Neural cell (in vitro differentiated cells): ENCODE data around the gene SLC25A13. TPM values are rescaled to one million over a fixed set of nuclear protein-coding genes. Genes with fewer than 3 reads are reported as not detected.

Source experiments
- H2AFZ ChIP-seq: fragments of 200-600, 300-800 bp; sonication (generic), shearing (Covaris generic); 2 replicates; pipeline ENCODE4 v1.6.0; 2014; ENCODE audit warnings: low read depth, mild to moderate bottlenecking, antibody characterized with exemption, low read length, moderate library complexity
- H3F3A ChIP-seq: fragments of 200-600 bp; shearing (Covaris generic); 2 replicates; pipeline ENCODE4 v1.6.1; 2016; ENCODE audit warnings: mild to moderate bottlenecking, moderate library complexity, mixed read lengths, antibody characterized with exemption, low read length; ENCODE audit not compliant: insufficient read depth, poor library complexity, severe bottlenecking
- H3K27ac ChIP-seq: fragments of 200-600, 300-800 bp; sonication (generic), shearing (Covaris generic); 2 replicates; pipeline ENCODE4 v1.5.1; 2014; ENCODE audit warnings: mild to moderate bottlenecking, low read length, moderate library complexity
- H3K27me3 ChIP-seq: fragments of 300-800, 200-600 bp; sonication (generic), shearing (Covaris generic); 2 replicates; pipeline ENCODE4 v1.6.0; 2014; ENCODE audit warnings: mild to moderate bottlenecking, low read depth, low read length, moderate library complexity; ENCODE audit not compliant: insufficient read depth
- H3K36me3 ChIP-seq: fragments of 300-800, 200-600 bp; sonication (generic), shearing (Covaris generic); 2 replicates; pipeline ENCODE4 v1.5.1; 2014; ENCODE audit warnings: mild to moderate bottlenecking, antibody characterized with exemption, low read length, moderate library complexity; ENCODE audit not compliant: insufficient read depth
- H3K4me2 ChIP-seq: fragments of 300-800, 200-600 bp; sonication (generic), shearing (Covaris generic); 2 replicates; pipeline ENCODE4 v1.6.0; 2014; ENCODE audit warnings: mild to moderate bottlenecking, low read length
- H3K4me3 ChIP-seq: fragments of 300-800, 200-600 bp; sonication (generic), shearing (Covaris generic); 2 replicates; pipeline ENCODE4 v1.5.1; 2014; ENCODE audit warnings: mild to moderate bottlenecking, low read length, moderate library complexity
- H3K79me2 ChIP-seq: fragments of 200-600 bp; shearing (Covaris generic); replicated peaks from 2 replicates; pipeline ENCODE4 v1.6.0; 2014; ENCODE audit warnings: mild to moderate bottlenecking, low read length, moderate library complexity; ENCODE audit not compliant: insufficient read depth
- H3K9ac ChIP-seq: fragments of 300-800, 200-600 bp; sonication (generic), shearing (Covaris generic); 2 replicates; pipeline ENCODE4 v1.6.1; 2016; ENCODE audit warnings: mild to moderate bottlenecking, low read length, mixed read lengths
- H3K9me2 ChIP-seq: fragments of 200-600 bp; shearing (Covaris generic); 2 replicates; pipeline ENCODE4 v1.6.1; 2016; ENCODE audit warnings: mild to moderate bottlenecking, low read length, mixed read lengths; ENCODE audit not compliant: insufficient read depth
- H3K9me3 ChIP-seq: fragments of 200-600, 300-800 bp; sonication (generic), shearing (Covaris generic); 2 replicates; pipeline ENCODE4 v1.6.1; 2016; ENCODE audit warnings: mild to moderate bottlenecking, mixed run types, low read length, moderate library complexity, mixed read lengths
- H4K20me1 ChIP-seq: fragments of 200-600 bp; shearing (Covaris generic); 2 replicates; pipeline ENCODE4 v1.6.1; 2016; ENCODE audit warnings: mild to moderate bottlenecking, mixed run types; ENCODE audit not compliant: insufficient read depth
- CTCF ChIP-seq: fragments of 450-650 bp; IDR thresholded peaks from 2 replicates; pipeline ENCODE4 v1.5.1; 2014; ENCODE audit warnings: antibody characterized with exemption, mild to moderate bottlenecking, moderate library complexity; ENCODE audit not compliant: poor library complexity, severe bottlenecking
- EP300 ChIP-seq: fragments of 450-650 bp; conservative IDR thresholded peaks from 2 replicates; pipeline ENCODE4 v1.6.1; 2014; ENCODE audit warnings: antibody characterized with exemption, mild to moderate bottlenecking, moderate library complexity; ENCODE audit not compliant: poor library complexity, severe bottlenecking
- EZH2 ChIP-seq: fragments of 200-600, 300-800 bp; shearing (Covaris generic), sonication (generic); IDR thresholded peaks from 2 replicates; pipeline ENCODE4 v1.6.1; 2014; ENCODE audit warnings: antibody characterized with exemption, low read length, borderline replicate concordance, mild to moderate bottlenecking; ENCODE audit not compliant: insufficient read depth, poor library complexity, severe bottlenecking
- MXI1 ChIP-seq: fragments of 450-650 bp; conservative IDR thresholded peaks from 2 replicates; pipeline ENCODE4 v1.6.1; 2014; ENCODE audit warnings: antibody characterized with exemption, mild to moderate bottlenecking; ENCODE audit not compliant: poor library complexity, severe bottlenecking
- POLR2AphosphoS5 ChIP-seq: IDR thresholded peaks from 2 replicates; pipeline ENCODE4 v1.6.1; 2012
- RAD21 ChIP-seq: fragments of 450-650 bp; conservative IDR thresholded peaks from 2 replicates; pipeline ENCODE4 v1.6.1; 2014; ENCODE audit warnings: antibody characterized with exemption, mild to moderate bottlenecking, moderate library complexity
- REST ChIP-seq: IDR thresholded peaks from 2 replicates; pipeline ENCODE4 v1.6.1; 2012; ENCODE audit warnings: borderline replicate concordance
- SMC3 ChIP-seq: fragments of 450-650 bp; conservative IDR thresholded peaks from 2 replicates; pipeline ENCODE4 v1.6.1; 2014; ENCODE audit warnings: antibody characterized with exemption, mild to moderate bottlenecking, moderate library complexity; ENCODE audit not compliant: poor library complexity
- TAF1 ChIP-seq: IDR thresholded peaks from 2 replicates; pipeline ENCODE4 v1.6.1; 2012; ENCODE audit warnings: low read depth
- polyA plus RNA-seq: library from polyadenylated mRNA; depleted of rRNA; stranded (reverse); fragments of >200 nt; gene quantifications from 2 replicates; pipeline ENCODE4 v1.2.3, GENCODE V29; 2014

Gene SLC25A13
- polyA plus RNA-seq, 1 donor from 2014 or later, result 20.2 TPM

GRCh38 chr7:96204601-96205000 lies 117.3 kb downstream of the SLC25A13 start:
- H3F3A ChIP-seq, result no peaks in the 10 kb centered on the region

GRCh38 chr7:96203786-96204185 lies 118.1 kb downstream of the SLC25A13 start:
- H3K27ac ChIP-seq, result no peak overlapping the region
- H4K20me1 ChIP-seq, result no peaks in the 10 kb centered on the region
- no peak overlapping the region for H3K9ac ChIP-seq
- H3K4me3 ChIP-seq, result no peak overlapping the region
- H2AFZ ChIP-seq, result no peak overlapping the region
- H3K79me2 ChIP-seq, result no peaks in the 10 kb centered on the region
- no peaks in the 10 kb centered on the region for H3K9me2 ChIP-seq
- no peaks in the 10 kb centered on the region for H3F3A ChIP-seq
- H3K36me3 ChIP-seq, result no peaks in the 10 kb centered on the region
- no peaks in the 10 kb centered on the region for H3K9me3 ChIP-seq
- no peak overlapping the region for H3K4me2 ChIP-seq
- no peaks in the 10 kb centered on the region for H3K27me3 ChIP-seq
- TF ChIP-seq EZH2, result no peak
- no peak for TF ChIP-seq REST
- TF ChIP-seq EP300, result no peak
- TF ChIP-seq RAD21, result no peak
- no peak for TF ChIP-seq TAF1
- no peak for TF ChIP-seq SMC3
- TF ChIP-seq MXI1, result no peak

More at GRCh38 chr7:96204601-96205000, 117.3 kb downstream of the SLC25A13 start:
- Histone ChIP-seq H3K27ac (no peak overlapping the region), H3K9me3 (no peaks in the 10 kb centered on the region), H3K79me2 (no peaks in the 10 kb centered on the region), H3K9me2 (no peaks in the 10 kb centered on the region), H2AFZ (no peak overlapping the region), H3K4me3 (no peak overlapping the region), H3K4me2 (no peak overlapping the region), H4K20me1 (no peaks in the 10 kb centered on the region), H3K27me3 (no peaks in the 10 kb centered on the region), H3K9ac (no peak overlapping the region), H3K36me3 (no peaks in the 10 kb centered on the region)
- TF ChIP-seq SMC3, result no peak
- TF ChIP-seq TAF1, result no peak
- no peak for TF ChIP-seq EZH2
- TF ChIP-seq MXI1, result no peak
- TF ChIP-seq CTCF, result no peak
- no peak for TF ChIP-seq POLR2AphosphoS5
- no peak for TF ChIP-seq REST
- TF ChIP-seq RAD21, result no peak
- no peak for TF ChIP-seq EP300
